Gastroesophageal sphincter (tissue), 3 donors: ENCODE measurements around the gene TADA3.
A peak's percentile ranks its signal among the peaks of the same experiment; 100 is the strongest.

Experiments
- POLR2A ChIP-seq, 2 donors: fragments of 450-650 bp; IDR thresholded peaks; one replicate each; pipeline ENCODE4 v1.6.1; 2017; ENCODE audit warnings: antibody characterized with exemption in 2 of 2, mild to moderate bottlenecking in 2 of 2, moderate library complexity in 1 of 2
- TF ChIP-seq, protein P1 (sequence below), 4 experiments: fragments of 200-600 bp in 2 of 4; fragments of 450-650 bp in 2 of 4; sonication (generic) in 1 of 4; IDR thresholded peaks; one replicate each; pipeline ENCODE4 v1.5.1; 2017 to 2019; ENCODE audit warnings: antibody characterized with exemption in 4 of 4, mild to moderate bottlenecking in 2 of 4, moderate library complexity in 2 of 4

DNA sequence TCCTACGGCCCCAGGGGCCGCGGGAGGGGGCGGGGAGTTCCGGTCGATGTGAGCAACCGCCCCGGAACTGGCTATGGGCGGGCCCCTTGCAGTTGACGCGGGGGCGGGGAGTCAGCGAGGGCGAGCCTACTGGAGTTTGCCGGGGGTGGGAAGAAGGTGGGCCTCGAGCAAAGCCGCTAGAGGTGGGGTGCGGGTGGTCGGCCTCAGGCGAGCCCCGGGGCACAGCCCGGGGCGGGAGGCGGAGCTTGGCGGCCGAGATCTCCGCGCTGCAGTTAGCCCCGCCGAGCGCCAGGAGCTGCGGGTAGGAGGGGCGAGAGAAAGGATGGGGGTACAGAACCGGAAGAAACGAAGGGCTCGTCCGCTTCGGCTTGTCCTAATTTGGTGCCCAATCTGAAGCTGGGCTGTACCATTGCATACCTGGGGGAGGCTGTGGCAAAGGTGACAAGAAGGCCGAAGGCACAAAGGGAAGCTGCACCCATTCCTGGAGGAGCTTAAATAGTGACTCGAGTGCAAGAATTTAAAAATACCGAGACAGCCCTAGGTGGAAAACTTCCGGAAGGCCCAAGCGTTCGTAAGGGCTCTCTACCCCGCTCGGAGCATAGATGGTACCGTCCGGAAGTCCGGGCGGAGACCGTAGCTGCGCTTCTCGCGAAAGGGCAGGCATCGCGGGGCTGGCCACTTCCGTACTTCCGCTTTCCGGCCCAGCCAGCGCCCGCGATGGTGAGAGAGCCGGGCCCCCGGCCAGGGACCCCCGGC, at the start of gene TADA3, which contains the start of gene ARPC4:
- TF ChIP-seq, protein P1, sequence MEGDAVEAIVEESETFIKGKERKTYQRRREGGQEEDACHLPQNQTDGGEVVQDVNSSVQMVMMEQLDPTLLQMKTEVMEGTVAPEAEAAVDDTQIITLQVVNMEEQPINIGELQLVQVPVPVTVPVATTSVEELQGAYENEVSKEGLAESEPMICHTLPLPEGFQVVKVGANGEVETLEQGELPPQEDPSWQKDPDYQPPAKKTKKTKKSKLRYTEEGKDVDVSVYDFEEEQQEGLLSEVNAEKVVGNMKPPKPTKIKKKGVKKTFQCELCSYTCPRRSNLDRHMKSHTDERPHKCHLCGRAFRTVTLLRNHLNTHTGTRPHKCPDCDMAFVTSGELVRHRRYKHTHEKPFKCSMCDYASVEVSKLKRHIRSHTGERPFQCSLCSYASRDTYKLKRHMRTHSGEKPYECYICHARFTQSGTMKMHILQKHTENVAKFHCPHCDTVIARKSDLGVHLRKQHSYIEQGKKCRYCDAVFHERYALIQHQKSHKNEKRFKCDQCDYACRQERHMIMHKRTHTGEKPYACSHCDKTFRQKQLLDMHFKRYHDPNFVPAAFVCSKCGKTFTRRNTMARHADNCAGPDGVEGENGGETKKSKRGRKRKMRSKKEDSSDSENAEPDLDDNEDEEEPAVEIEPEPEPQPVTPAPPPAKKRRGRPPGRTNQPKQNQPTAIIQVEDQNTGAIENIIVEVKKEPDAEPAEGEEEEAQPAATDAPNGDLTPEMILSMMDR (IDR thresholded peaks at IDR 0.05): peak in 3 of 4 experiments; percentile 24 to 45 (median 40)
- TF ChIP-seq POLR2A (IDR thresholded peaks at IDR 0.05): peak; percentile 32 to 57
